ENCODE data around the gene PRCD.

Gene PRCD

GRCh38 chr17:76540381-76541300 lies 797 bp downstream of the PRCD start:
- no peak for DNase-seq (ENCODE audit: low read depth)

GRCh38 chr17:76541739-76542454 lies 2.1 kb downstream of the PRCD start:
- DNase-seq (ENCODE audit: low read depth), result no peak

GRCh38 chr17:76542566-76542971 lies 2.7 kb downstream of the PRCD start:
- DNase-seq (ENCODE audit: low read depth), result no peak

- no peak for DNase-seq (ENCODE audit: low read depth)
Observed at GRCh38 chr17:76542984-76543383, 3.1 kb downstream of the PRCD start.

- DNase-seq (ENCODE audit: low read depth), result no peak
Observed at GRCh38 chr17:76543482-76543825, 3.6 kb downstream of the PRCD start.

- no peak for DNase-seq (ENCODE audit: low read depth)
Observed at GRCh38 chr17:76543826-76544545, 4.1 kb downstream of the PRCD start.

GRCh38 chr17:76544546-76545365 lies 4.9 kb downstream of the PRCD start:
- DNase-seq (ENCODE audit: low read depth), result no peak

GRCh38 chr17:76545918-76546555 lies 6.2 kb downstream of the PRCD start:
- DNase-seq (ENCODE audit: low read depth), result no peak

GRCh38 chr17:76546556-76547182 lies 6.8 kb downstream of the PRCD start:
- DNase-seq (ENCODE audit: low read depth), result no peak

- DNase-seq (ENCODE audit: low read depth), result no peak
Observed at GRCh38 chr17:76547183-76547641, 7.4 kb downstream of the PRCD start.

- DNase-seq (ENCODE audit: low read depth), result no peak
Observed at GRCh38 chr17:76547642-76548202, 7.9 kb downstream of the PRCD start.

- no peak for DNase-seq (ENCODE audit: low read depth)
Observed at GRCh38 chr17:76548378-76549214, 8.8 kb downstream of the PRCD start.

GRCh38 chr17:76549215-76549518 lies 9.3 kb downstream of the PRCD start:
- no peak for DNase-seq (ENCODE audit: low read depth)

GRCh38 chr17:76549539-76549938 lies 9.7 kb downstream of the PRCD start:
- no peak for DNase-seq (ENCODE audit: low read depth)

GRCh38 chr17:76550712-76551615 lies 11.1 kb downstream of the PRCD start:
- DNase-seq (ENCODE audit: low read depth), result no peak

- no peak for DNase-seq (ENCODE audit: low read depth)
Observed at GRCh38 chr17:76551685-76552084, 11.8 kb downstream of the PRCD start.

GRCh38 chr17:76553178-76553908 lies 13.5 kb downstream of the PRCD start:
- DNase-seq (ENCODE audit: low read depth), result no peak

GRCh38 chr17:76554131-76554530 lies 14.3 kb downstream of the PRCD start:
- no peak for DNase-seq (ENCODE audit: low read depth)

Measured in T-helper 22 cell (primary cell).